Stimulated activated CD4-positive, alpha-beta T cell treated with anti-CD3 and anti-CD28 coated beads, TNF-alpha, amount 100 ng/mL, for 4 hours (primary cell): ENCODE measurements around the gene AMD1.
"Not testable (repeated sequence)": the region's sequence is repeated elsewhere in the genome, so short reads cannot be mapped to it uniquely, and the experiment has no call there.

Source experiments
- DNase-seq, 3 experiments: peaks; one replicate each; pipeline ENCODE4 v3.0.0-alpha.2; 2020; ENCODE audit warnings: low read depth in 3 of 3

Gene AMD1

DNA sequence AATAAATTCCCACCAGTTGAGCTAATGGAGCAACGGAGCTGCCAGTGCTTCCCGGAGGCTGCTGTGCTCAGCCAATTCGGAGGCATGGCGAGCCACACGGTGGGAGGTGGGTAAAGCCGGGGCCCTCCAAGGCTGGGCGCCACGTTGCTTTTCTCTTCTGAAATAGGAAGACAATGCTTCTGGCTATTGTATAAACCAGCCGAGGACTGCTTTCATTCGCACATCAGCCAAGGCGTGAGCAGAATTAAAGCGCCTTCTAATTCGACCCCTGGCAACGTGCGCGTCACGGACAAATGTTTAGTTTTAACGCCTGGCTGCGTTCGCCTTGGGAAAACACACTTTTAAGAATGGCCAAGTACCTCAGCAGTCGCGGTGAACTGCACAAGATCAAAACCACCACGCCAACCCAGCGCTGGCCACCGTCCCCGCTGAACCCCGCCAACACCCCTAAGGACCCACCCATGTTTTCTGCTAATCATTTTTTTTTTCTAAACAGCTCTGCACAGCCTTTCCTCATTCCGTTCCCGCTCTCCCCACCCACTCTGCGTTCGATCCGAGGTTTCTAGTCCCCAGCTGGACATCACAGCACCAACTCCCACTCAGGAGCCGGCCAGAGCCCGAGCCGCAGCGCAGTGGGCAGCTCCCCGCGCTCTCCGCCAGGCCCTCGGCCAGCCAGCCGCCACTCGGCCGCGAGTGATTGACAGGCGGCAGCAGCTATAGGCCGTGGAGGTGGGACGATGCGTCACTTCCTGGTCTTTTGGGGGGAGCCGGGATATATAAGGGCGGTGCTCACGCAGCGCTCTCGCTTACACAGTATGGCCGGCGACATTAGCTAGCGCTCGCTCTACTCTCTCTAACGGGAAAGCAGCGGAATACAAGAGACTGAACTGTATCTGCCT is at the start of gene AMD1:
Gene AMD1, plus strand, starts transcription at position 805 of the 899 bp plus-strand sequence. CDS start 321 bp downstream, outside the sequence.
- peak; percentile 82 to 94 (median 89) for DNase-seq

- no peak for DNase-seq
Observed at GRCh38 chr6:110826236-110827129, 48.1 kb upstream of the AMD1 start.

- DNase-seq: no peak
Observed at GRCh38 chr6:110828396-110828795, 46.2 kb upstream of the AMD1 start.

DNA sequence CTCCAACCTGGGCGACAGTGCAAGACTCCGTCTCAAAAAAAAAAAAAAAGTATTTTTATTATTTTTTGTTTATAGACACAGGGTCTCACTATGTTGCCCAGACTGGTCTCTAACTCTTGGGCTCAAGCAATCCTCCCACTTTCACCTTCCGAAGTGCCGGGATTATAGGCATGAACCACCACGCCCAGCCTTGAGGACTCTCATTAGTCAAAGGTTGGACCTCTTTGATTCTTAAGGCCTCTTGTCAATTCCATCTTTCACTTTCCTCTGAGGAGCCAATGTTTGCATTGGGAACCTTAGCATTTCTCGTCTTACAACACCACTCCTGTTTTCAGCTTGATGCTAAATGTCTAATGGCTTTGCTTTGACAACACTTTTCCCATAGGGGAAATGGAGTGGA is 43.2 kb upstream of the AMD1 start:
- DNase-seq: no peak

- DNase-seq: no peak
Observed at GRCh38 chr6:110833831-110834230, 40.8 kb upstream of the AMD1 start.

GRCh38 chr6:110835751-110836150 is 38.8 kb upstream of the AMD1 start:
- DNase-seq: not testable (repeated sequence)

DNA sequence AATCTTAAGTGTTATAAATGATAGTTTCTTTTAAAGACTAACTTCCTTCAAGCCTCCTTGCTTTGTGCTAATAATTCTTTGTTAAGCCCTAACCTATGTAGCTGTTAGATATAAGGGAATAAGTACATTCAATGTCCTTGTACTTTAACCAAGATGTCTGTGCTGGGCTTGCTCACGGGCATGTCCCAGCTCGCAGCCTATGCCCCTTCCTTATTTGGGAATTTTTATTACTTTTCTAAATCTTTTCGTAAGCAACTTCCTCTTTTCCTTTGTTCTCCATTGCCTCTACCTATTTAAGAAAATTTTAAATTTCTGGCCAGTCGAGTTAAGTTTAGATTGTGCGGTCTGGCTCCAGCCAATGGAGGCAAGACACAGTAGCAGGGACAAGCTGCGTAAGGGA is 33.3 kb upstream of the AMD1 start:
- DNase-seq: no peak

DNA sequence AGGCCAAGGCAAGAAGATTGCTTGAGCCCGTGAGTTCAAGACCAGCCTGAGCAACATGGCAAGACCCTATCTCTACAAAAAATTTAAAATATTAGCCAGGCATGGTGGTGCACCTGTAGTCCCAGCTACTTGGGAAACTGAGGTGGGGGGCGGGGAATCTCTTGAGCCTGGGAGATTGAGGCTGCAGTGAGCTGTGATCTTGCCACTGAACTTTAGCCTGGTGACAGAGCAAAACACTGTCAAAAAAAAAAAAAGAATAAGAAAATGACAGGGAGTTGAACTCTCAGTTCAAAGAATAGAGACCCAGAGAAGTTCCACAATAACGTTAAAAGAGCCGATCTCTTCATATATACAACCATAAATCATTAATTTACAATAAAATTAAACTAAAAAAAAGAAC is 24.8 kb upstream of the AMD1 start:
- no peak for DNase-seq

GRCh38 chr6:110852773-110853172 is 21.8 kb upstream of the AMD1 start:
- DNase-seq: no peak

- no peak for DNase-seq
Observed at GRCh38 chr6:110853754-110854477, 20.7 kb upstream of the AMD1 start.

GRCh38 chr6:110856296-110856695 is 18.3 kb upstream of the AMD1 start:
- DNase-seq: no peak

- DNase-seq: no peak
Observed at GRCh38 chr6:110858016-110858415, 16.6 kb upstream of the AMD1 start.

DNA sequence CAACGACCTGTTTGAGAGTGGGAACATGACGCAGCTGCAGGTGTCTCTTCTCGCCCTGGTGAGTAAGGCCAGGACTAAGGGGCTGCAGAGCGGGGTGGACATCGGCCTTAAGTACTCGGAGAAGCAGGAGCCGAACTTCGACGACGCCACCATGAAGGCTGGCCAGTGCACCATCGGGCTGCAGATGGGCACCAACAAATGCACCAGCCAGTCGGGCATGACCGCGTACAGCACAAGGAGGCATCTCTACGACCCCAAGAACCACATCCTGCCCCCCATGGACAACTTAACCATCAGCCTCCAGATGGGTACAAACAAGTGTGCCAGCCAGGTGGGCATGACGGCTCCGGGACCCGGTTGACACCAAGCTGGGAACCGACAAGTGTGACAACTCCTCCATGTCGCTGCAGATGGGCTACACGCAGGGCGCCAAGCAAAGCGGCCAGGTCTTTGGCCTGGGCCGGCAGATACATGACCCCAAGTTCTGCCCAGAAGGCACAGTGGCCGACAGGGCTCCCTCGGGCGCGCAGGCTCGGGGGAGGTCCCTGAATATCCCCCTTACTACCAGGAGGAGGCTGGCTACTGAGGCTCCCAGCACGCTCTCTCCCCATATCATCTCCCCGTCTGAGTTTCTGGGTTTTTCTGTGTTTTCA is 15.9 kb upstream of the AMD1 start:
- DNase-seq: no peak

DNA sequence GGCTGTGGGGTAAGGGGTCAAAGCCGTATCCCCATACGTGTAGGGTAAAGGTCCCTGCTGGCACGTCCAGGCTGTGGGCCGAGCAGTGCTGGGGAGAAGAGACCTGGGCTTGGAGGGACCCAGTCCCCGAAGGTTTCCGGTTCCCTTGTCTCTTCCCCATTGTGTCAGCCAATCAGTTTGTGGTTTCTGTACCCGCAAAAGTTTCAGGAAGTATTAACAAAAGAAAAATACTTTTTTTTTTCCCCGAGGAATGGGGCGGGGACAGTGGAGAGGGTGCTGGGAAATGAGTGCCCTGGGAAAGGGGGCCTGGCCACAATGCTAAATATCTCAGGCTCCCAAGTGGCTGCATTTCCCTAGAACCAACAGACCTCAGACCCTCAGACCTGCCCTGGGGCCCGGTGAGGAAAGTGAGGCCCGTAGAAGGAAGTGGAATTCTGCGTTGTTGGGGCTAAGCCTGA is 15.2 kb upstream of the AMD1 start:
- DNase-seq: no peak

DNA sequence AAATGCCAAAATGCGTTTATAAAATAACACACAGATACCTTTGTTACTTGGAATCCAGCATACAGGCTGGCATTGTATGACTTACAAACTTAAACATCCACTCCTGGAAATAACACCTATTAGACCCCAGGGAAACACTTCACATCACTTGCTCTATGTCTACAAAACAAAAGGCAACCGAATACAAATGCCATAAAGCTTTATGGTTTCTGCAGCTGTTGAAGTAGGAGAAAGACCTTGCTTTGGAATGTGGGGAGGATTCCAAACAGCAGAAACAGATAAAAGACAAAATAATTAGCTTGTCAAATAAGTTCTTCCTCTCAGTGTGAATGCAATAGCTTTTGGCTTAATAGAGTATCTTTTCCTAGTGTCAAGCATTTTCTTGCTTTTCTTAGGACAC is 9.8 kb upstream of the AMD1 start:
- DNase-seq: no peak

DNA sequence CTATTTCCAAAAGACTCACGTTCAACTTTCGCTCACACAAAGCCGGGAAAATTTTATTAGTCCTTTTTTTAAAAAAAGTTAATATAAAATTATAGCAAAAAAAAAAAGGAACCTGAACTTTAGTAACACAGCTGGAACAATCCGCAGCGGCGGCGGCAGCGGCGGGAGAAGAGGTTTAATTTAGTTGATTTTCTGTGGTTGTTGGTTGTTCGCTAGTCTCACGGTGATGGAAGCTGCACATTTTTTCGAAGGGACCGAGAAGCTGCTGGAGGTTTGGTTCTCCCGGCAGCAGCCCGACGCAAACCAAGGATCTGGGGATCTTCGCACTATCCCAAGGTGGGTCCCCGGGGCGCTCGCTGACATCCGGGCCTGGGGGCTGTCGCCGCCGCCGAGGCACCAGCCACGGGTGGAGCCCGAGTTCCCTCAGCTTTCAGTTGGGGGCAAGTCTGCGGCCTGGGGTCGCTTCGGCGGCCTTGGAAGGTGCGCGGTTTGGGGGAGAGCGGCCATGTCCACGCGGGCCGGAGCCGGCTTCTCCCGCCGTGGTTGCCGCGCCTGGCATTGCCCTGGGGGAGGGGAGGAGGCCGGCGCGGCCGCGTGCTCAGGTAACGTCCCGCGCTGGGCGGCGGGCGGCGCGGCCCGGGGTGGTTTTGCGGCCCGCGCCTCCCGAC is 429 bp downstream of the AMD1 start:
- DNase-seq: peak; percentile 12 to 54 (median 21)

DNA sequence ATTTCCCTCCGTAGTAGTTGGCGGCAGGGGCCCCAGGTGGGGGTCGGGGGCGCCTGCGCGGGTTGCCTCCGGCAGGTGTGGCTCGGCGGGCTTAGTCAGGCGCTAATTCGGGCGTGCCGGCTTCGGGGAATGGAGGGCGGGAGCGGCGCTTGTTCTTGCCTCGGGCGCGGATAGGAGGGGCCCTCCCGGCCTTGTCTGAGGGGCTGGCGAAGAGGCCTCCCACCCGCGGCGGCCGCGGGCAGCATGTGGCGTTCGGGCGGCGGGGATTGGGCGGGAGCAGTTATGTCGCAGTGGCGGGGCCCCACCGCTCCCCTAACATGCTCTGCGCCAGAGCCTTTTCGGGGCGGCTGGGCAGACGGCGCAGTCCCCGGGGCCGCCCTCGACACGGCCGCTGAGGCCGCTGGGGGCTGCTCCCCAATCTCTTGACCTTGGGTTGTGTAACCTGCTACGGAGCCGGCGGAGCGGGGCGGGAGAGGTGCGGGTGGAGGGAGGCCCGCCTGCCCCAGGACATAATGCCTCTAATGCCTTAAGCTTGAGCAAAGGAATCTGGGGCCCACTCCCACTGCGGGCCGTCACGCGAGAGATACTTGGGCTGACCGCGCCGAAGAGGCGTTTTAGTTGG is 1.1 kb downstream of the AMD1 start:
- DNase-seq: peak; percentile 45 to 49 (median 49)

DNA sequence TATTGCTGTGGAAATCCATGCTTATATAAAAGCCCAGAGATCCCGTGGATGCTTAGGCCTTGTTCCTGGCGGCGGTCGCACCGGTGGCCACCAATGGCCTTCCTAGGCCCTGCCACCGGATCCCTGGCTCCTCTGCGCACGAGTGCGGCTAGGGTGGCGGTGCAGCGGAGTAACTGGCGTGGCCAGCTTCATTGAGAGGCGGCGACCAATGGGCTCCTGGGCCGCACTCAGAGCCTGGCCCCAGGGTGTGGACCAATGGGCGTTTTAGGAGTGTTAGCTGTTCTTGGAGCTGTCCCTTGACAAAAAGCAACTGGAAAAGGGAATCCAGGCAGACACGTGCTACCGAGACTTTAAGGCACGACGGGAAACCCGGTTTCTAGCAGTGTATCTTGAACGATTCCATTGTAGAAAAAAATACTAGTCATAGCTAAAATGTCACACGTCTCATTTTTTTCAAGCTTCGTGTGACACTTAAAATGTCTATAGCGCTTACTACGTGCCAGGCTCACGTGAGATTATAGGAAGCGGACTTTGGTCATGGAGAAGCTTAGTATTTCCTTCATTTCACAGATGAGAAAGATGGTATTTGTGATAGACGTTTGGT is 1.7 kb downstream of the AMD1 start:
- DNase-seq: peak; percentile 21 to 41 (median 41)

DNA sequence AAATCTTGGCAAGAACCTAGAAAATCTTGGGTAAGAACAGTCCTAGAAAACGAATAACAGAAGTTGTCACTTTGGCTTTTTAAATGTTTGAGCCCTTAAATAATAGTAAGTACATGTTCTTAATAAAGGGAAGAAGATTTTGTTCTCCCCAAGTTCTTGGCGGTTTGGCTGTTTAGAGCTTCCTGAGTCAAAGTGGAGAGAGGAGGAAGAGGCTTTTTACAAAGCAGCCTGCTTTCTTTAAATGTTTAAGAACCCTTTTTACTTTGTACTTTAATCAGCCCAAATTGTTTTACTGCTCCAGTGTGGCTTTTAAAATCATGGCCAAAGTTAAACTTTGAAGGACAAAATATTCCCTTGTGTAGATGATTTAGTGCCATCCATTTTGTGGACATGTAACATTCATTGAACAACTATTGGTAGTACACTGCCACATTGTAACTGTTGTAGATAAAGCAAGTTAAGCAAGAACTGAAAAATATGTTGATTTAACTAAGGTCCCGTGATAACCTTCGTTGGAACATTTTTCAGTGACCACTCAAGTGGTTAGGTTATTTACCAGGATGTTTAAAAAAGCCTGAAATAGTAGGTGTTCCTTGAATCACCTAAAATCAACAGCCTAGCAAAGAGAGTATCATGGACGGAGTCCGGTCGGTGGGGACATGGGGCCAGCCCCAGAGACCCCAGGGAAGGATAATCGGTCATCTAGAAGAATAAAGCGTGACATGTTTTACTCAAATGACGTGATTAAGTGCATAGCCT is 2.4 kb downstream of the AMD1 start:
- no peak for DNase-seq
